A549 (cell line): ENCODE results near the gene CCDC88B. TPM values are rescaled to one million over a fixed set of nuclear protein-coding genes. Genes with fewer than 3 reads are reported as not detected.

Source experiments
- ATAC-seq, 2 experiments: fragments of 200-7000 bp in 1 of 2; fragments of >200 bp in 1 of 2; cut with Nextera tagmentation in 1 of 2; cut with Tn5 transposase in 1 of 2; 3 replicates each; pipeline versions ENCODE4 v1.8.0 to v1.9.1; 2018 to 2020; ENCODE audit warnings: mild to moderate bottlenecking in 1 of 2, moderate library complexity in 1 of 2
- CTCF ChIA-PET: fragments of 300-600 bp; sonication (Branson Sonifier 250); formaldehyde crosslinking; extraction: SDS; loops from one replicate; lab custom pipeline; 2021; ENCODE audit warnings: antibody characterized with exemption, inconsistent platforms; lab: Yijun Ruan, JAX
- POLR2A ChIA-PET: fragments of 350-600 bp; formaldehyde crosslinking; extraction: SDS; loops from one replicate; lab custom pipeline; 2021; ENCODE audit warnings: antibody characterized with exemption, inconsistent platforms; lab: Yijun Ruan, JAX
- DNase-seq, 2 experiments: peaks; one replicate each; pipeline versions ENCODE4 v3.0.0 to v3.0.0-alpha.2; 2011 to 2016; ENCODE audit warnings: low read depth in 1 of 2, low spot score in 1 of 2
- FAIRE-seq: peaks from 2 replicates; lab custom pipeline; 2011; peaks lifted over from hg19 to GRCh38; lab: Jason Lieb, UNC
- H3K27ac ChIP-seq, 2 experiments: fragments of >200 bp; sonication (Bioruptor Twin); formaldehyde crosslinking; 3 replicates each; pipeline ENCODE4 v1.5.1; 2016 to 2017
- H3K4me1 ChIP-seq: fragments of >200 bp; sonication (Bioruptor Twin); formaldehyde crosslinking; 3 replicates; pipeline ENCODE4 v1.6.1; 2016
- H3K4me2 ChIP-seq: fragments of >200 bp; sonication (Bioruptor Twin); formaldehyde crosslinking; 3 replicates; pipeline ENCODE4 v1.6.1; 2016
- H3K4me3 ChIP-seq: fragments of >200 bp; sonication (Bioruptor Twin); formaldehyde crosslinking; 3 replicates; pipeline ENCODE4 v1.5.1; 2016
- H3K9me3 ChIP-seq: fragments of >200 bp; sonication (Bioruptor Twin); formaldehyde crosslinking; 3 replicates; pipeline ENCODE4 v1.6.1; 2016
- ATOH8 ChIP-seq: fragments of 250-450 bp; sonication (Bioruptor Pico); IDR thresholded peaks from 2 replicates; pipeline ENCODE4 v1.5.0; 2020; ENCODE audit warnings: low read depth, mild to moderate bottlenecking, moderate library complexity
- BCL3 ChIP-seq: fragments of >200 bp; sonication (Bioruptor Twin); formaldehyde crosslinking; IDR thresholded peaks from 3 replicates; pipeline ENCODE4 v1.6.1; 2016
- CHD2 ChIP-seq: fragments of 150-350 bp; IDR thresholded peaks from 2 replicates; pipeline ENCODE4 v1.6.1; 2014; ENCODE audit warnings: low read length; ENCODE audit not compliant: partially characterized antibody
- HDAC2 ChIP-seq: fragments of 200-600 bp; sonication (generic); IDR thresholded peaks from 2 replicates; pipeline ENCODE4 v1.6.1; 2016
- HEYL ChIP-seq: fragments of 250-450 bp; sonication (Bioruptor Pico); IDR thresholded peaks from 2 replicates; pipeline ENCODE4 v1.8.0; 2021; ENCODE audit warnings: mild to moderate bottlenecking, moderate library complexity
- HMGXB4 ChIP-seq: fragments of 250-450 bp; sonication (Bioruptor Pico); IDR thresholded peaks from 2 replicates; pipeline ENCODE4 v1.5.0; 2021; ENCODE audit warnings: mild to moderate bottlenecking, moderate library complexity, borderline replicate concordance
- JUNB ChIP-seq: fragments of >200 bp; sonication (Bioruptor Twin); formaldehyde crosslinking; IDR thresholded peaks from 2 replicates; pipeline ENCODE4 v1.6.1; 2016
- KDM5A ChIP-seq: fragments of 200-600 bp; sonication (generic); IDR thresholded peaks from 2 replicates; pipeline ENCODE4 v1.6.1; 2016; ENCODE audit warnings: antibody characterized with exemption, mild to moderate bottlenecking
- MAFK ChIP-seq: fragments of 450-650 bp; IDR thresholded peaks from 2 replicates; pipeline ENCODE4 v1.6.1; 2014; ENCODE audit not compliant: partially characterized antibody
- MAZ ChIP-seq: fragments of 150-350 bp; IDR thresholded peaks from 2 replicates; pipeline ENCODE4 v1.6.1; 2014; ENCODE audit warnings: antibody characterized with exemption, low read depth, low read length, borderline replicate concordance
- POLR2A ChIP-seq: IDR thresholded peaks from 2 replicates; pipeline ENCODE4 v1.6.1; 2012; ENCODE audit warnings: mild to moderate bottlenecking, low read length
- RARB ChIP-seq: fragments of 250-450 bp; sonication (Bioruptor Pico); IDR thresholded peaks from 2 replicates; pipeline ENCODE4 v1.8.0; 2021; ENCODE audit warnings: mild to moderate bottlenecking, moderate library complexity
- RFX5 ChIP-seq: fragments of 450-650 bp; IDR thresholded peaks from 2 replicates; pipeline ENCODE4 v1.7.1; 2014; ENCODE audit warnings: antibody characterized with exemption, mild to moderate bottlenecking, moderate library complexity
- TFCP2L1 ChIP-seq: fragments of 250-450 bp; sonication (Bioruptor Pico); IDR thresholded peaks from 2 replicates; pipeline ENCODE4 v1.5.0; 2021; ENCODE audit warnings: mild to moderate bottlenecking
- WGBS: methylation state at CpG from one replicate; pipeline ENCODE4 v1.1.6; 2017; ENCODE audit errors: missing lambda C conversion rate; 5-methylcytosine and 5-hydroxymethylcytosine counted together
- polyA plus RNA-seq, 4 experiments: library from polyadenylated mRNA; depleted of rRNA in 3 of 4; stranded (reverse); fragments of >200 nt; fragmentation: RNase III in 1 of 4; extraction: RNeasy Plus Mini Kit Qiagen cat#74134 plus additional on column Dnase treatment in 1 of 4; gene quantifications; 2 replicates in 3 of 4; 3 replicates in 1 of 4; pipeline ENCODE4 v1.2.3, GENCODE V29; 2011 to 2017
- TF ChIP-seq, protein P1 (sequence below): IDR thresholded peaks from 2 replicates; pipeline ENCODE4 v1.6.1; 2012
- TF ChIP-seq, protein P2 (sequence below): fragments of 200-600 bp; sonication (generic); IDR thresholded peaks from 2 replicates; pipeline ENCODE4 v1.6.1; 2016; ENCODE audit warnings: antibody characterized with exemption, mild to moderate bottlenecking, moderate library complexity

The CCDC88B gene
- polyA plus RNA-seq, 2 of the 4 experiments (the other 2 are of a cell fraction), result 4.8 to 8.8 TPM

DNA sequence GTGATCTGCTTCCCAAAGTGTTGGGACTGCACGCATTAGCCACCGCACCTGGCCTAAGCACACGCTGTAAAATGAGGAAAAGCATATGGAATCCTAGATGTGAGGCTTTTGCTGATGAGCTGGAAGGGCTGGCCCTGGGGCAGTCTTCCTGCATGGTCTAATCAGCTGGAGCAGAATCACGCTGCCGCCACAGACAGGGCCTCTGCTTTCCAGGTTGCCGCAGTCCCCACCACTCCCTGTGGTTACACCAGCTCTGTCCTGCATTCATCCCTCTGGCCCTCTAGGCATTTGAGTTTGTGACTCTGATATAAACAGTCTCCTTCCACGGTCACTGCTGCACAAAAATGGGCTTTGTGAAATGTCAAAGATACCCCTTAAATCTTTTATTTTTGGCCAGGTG lies 36.1 kb downstream of the CCDC88B start:
- no peak overlapping the region for H3K4me3 ChIP-seq
- TF ChIP-seq, protein P1, sequence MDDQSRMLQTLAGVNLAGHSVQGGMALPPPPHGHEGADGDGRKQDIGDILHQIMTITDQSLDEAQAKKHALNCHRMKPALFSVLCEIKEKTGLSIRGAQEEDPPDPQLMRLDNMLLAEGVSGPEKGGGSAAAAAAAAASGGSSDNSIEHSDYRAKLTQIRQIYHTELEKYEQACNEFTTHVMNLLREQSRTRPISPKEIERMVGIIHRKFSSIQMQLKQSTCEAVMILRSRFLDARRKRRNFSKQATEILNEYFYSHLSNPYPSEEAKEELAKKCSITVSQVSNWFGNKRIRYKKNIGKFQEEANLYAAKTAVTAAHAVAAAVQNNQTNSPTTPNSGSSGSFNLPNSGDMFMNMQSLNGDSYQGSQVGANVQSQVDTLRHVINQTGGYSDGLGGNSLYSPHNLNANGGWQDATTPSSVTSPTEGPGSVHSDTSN, result no peak
- TF ChIP-seq ATOH8 (CRISPR knock-in tag) (no peak), HMGXB4 (CRISPR knock-in tag) (no peak), TFCP2L1 (CRISPR knock-in tag) (no peak), BCL3 (no peak), POLR2A (no peak), CHD2 (no peak), JUNB (no peak), HEYL (CRISPR knock-in tag) (no peak), HDAC2 (no peak), RARB (CRISPR knock-in tag) (no peak), RFX5 (no peak), KDM5A (no peak)
- TF ChIP-seq, protein P2, sequence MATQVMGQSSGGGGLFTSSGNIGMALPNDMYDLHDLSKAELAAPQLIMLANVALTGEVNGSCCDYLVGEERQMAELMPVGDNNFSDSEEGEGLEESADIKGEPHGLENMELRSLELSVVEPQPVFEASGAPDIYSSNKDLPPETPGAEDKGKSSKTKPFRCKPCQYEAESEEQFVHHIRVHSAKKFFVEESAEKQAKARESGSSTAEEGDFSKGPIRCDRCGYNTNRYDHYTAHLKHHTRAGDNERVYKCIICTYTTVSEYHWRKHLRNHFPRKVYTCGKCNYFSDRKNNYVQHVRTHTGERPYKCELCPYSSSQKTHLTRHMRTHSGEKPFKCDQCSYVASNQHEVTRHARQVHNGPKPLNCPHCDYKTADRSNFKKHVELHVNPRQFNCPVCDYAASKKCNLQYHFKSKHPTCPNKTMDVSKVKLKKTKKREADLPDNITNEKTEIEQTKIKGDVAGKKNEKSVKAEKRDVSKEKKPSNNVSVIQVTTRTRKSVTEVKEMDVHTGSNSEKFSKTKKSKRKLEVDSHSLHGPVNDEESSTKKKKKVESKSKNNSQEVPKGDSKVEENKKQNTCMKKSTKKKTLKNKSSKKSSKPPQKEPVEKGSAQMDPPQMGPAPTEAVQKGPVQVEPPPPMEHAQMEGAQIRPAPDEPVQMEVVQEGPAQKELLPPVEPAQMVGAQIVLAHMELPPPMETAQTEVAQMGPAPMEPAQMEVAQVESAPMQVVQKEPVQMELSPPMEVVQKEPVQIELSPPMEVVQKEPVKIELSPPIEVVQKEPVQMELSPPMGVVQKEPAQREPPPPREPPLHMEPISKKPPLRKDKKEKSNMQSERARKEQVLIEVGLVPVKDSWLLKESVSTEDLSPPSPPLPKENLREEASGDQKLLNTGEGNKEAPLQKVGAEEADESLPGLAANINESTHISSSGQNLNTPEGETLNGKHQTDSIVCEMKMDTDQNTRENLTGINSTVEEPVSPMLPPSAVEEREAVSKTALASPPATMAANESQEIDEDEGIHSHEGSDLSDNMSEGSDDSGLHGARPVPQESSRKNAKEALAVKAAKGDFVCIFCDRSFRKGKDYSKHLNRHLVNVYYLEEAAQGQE, result no peak
- H3K4me2 ChIP-seq, result no peak overlapping the region
- H3K27ac ChIP-seq, result no peak overlapping the region
- WGBS, result 91% methylated on average over 7 of the region's 7 CpGs
- no peak for ATAC-seq
- no peaks in the 10 kb centered on the region for H3K9me3 ChIP-seq
- FAIRE-seq, result no peak
- H3K4me1 ChIP-seq, result no peaks in the 10 kb centered on the region
- POLR2A ChIA-PET, result no interaction called here
- DNase-seq, result no peak
- CTCF ChIA-PET, result interaction anchor here (1.1 to 1.8 kb wide), 4 partner anchors 14 to 312 kb away, joined by 3 to 5 read pairs (median 4); no protein-coding TSS in a partner anchor

DNA sequence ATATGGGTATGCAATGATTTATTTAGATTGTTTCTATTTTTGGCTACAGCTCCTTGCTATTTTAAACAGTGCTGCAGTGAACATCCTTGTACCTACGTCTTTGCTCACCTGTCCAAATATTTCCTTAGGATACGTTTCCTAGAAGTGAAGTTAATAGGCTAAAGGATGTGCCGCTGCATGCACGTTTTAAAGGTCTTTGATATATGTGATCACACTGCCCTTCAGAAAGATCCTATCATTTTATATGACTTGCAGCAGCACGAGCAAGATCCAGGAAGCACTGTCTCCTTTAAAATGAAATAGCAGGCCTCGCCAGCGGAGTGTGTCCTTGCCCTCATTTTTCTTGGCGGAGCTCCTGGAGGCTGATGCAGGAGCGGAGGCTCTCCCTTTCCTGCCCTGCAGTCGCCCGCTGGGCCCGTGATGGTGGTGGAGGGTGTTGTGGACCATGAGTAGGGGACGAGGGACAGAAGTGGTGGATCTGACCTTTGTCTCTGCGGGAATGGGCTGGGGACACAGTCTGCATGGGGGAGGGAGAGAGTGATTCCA lies 38.4 kb downstream of the CCDC88B start:
- no peak for FAIRE-seq
- ChIA-PET CTCF (interaction anchor here (0.9 to 1.2 kb wide), 2 partner anchors 19 to 107 kb away, joined by 3 read pairs; no protein-coding TSS in a partner anchor), POLR2A (no interaction called here)

More for the DNA sequence above, 38.4 kb downstream of the CCDC88B start:
- TF ChIP-seq MAZ (no peak), MAFK (no peak)
- TF ChIP-seq, all 56 proteins: peak for 0
- no peak overlapping the region for H3K4me3 ChIP-seq
- DNase-seq, result no peak
- no peak overlapping the region for H3K4me2 ChIP-seq
- no peak overlapping the region for H3K27ac ChIP-seq
- no peaks in the 10 kb centered on the region for H3K9me3 ChIP-seq
- H3K4me1 ChIP-seq, result no peaks in the 10 kb centered on the region
- ATAC-seq, result no peak
- 67% methylated on average over 14 of the region's 14 CpGs for WGBS
